Ascending aorta (tissue), 2 donors: ENCODE data around the gene PLEKHM1. TPM values are rescaled to one million over a fixed set of nuclear protein-coding genes. Genes with fewer than 3 reads are reported as not detected.

Source experiments
- DNase-seq, 2 donors: peaks; one replicate each; pipeline ENCODE4 v3.0.0-alpha.2; 2019; ENCODE audit warnings: low spot score in 2 of 2
- H3K27ac ChIP-seq, 2 donors: fragments of 200-600 bp; sonication (generic); one replicate each; pipeline ENCODE4 v1.5.1; 2016 to 2017; ENCODE audit warnings: mild to moderate bottlenecking in 1 of 2
- H3K27me3 ChIP-seq: fragments of 200-600 bp; sonication (generic); one replicate; pipeline ENCODE4 v1.5.1; 2017
- H3K36me3 ChIP-seq, 2 donors: fragments of 200-600 bp; sonication (generic); one replicate each; pipeline ENCODE4 v1.5.1; 2016
- H3K4me1 ChIP-seq, 2 donors: fragments of 200-600 bp; sonication (generic); one replicate each; pipeline ENCODE4 v1.5.1; 2016 to 2017; ENCODE audit warnings: mild to moderate bottlenecking in 1 of 2
- H3K4me3 ChIP-seq, 2 donors: fragments of 200-600 bp; sonication (generic); one replicate each; pipeline ENCODE4 v1.5.1; 2016 to 2017; ENCODE audit warnings: mild to moderate bottlenecking in 1 of 2
- H3K9me3 ChIP-seq, 2 donors: fragments of 200-600 bp; sonication (generic); one replicate each; pipeline ENCODE4 v1.5.1; 2016
- CTCF ChIP-seq, 3 experiments: fragments of 200-600 bp in 2 of 3; fragments of 450-650 bp in 1 of 3; sonication (generic) in 2 of 3; IDR thresholded peaks; one replicate each; pipeline ENCODE4 v1.5.1; 2016 to 2019; ENCODE audit warnings: antibody characterized with exemption in 3 of 3, mild to moderate bottlenecking in 1 of 3, moderate library complexity in 1 of 3
- intact Hi-C: fragments of 100-400 bp; cut with DNase I; formaldehyde crosslinking; loops from one replicate; pipeline ENCODE4 v1.15.1; 2023
- total RNA-seq: library from RNA; depleted of rRNA; stranded (reverse); fragments of >200 nt; gene quantifications from one replicate; pipeline ENCODE4 v1.1.0, GENCODE V29; 2016

PLEKHM1 gene
- total RNA-seq, 1 donor from 2014 or later: 30.2 TPM

DNA sequence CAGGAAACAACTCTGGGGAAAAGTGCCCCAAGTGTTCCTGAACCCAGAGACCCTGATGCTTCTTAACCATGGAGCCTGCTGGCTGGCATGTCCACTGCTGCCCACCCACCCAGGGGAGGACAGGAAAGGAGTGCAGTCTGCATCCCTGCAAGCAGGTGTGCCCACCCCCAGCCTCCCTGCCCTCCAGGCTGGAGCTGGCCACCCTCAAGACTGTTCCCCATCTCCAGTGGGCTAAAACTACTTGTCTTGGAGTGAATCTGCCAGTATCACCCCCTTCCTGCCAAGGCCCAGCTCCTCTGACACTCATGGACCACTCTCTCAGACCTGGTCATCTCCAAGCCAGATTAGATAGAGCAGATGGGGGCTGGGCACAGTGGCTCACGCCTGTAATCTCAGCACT lies 87.6 kb downstream of the PLEKHM1 start:
- intact Hi-C loops: no loop called here
- peaks cover 0 to 15% of the 10 kb centered on the region in 2 donors for H3K36me3 ChIP-seq

DNA sequence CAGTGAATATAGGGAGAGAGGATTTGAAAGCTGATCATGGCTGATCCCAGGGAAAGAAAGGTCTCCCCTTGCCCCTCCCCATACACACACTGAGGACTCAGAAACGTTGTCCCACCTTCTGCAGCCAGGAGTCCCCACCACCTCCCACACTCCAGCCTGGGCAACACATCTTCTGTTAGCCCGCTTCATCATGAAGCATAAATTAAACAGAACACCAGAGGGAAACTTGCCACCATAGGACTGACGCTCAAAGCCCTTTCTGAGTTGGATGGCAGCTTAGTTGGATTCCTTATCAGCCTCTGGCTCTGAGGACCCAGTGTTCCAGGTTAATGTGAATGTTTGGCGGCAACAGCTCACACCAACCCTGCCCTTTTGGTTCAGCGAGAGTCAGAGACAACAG lies 91.7 kb downstream of the PLEKHM1 start:
- H3K27me3 ChIP-seq: no peaks in the 10 kb centered on the region
- peaks cover 0 to 12% of the 10 kb centered on the region in 2 donors for H3K36me3 ChIP-seq
- no peak overlapping the region for H3K27ac ChIP-seq
- no peak for TF ChIP-seq CTCF (IDR thresholded peaks at IDR 0.05)
- intact Hi-C loops: no loop called here
- no peak for DNase-seq
- H3K4me1 ChIP-seq: no peaks in the 10 kb centered on the region
- H3K4me3 ChIP-seq: no peak overlapping the region
- H3K9me3 ChIP-seq: no peaks in the 10 kb centered on the region

More for the DNA sequence above, 87.6 kb downstream of the PLEKHM1 start:
- Histone ChIP-seq H3K27ac (no peak overlapping the region), H3K27me3 (no peaks in the 10 kb centered on the region), H3K4me1 (peaks cover 0 to 5% of the 10 kb centered on the region in 2 donors), H3K9me3 (no peaks in the 10 kb centered on the region), H3K4me3 (no peak overlapping the region)
- DNase-seq: no peak
- TF ChIP-seq CTCF (IDR thresholded peaks at IDR 0.05): no peak

DNA sequence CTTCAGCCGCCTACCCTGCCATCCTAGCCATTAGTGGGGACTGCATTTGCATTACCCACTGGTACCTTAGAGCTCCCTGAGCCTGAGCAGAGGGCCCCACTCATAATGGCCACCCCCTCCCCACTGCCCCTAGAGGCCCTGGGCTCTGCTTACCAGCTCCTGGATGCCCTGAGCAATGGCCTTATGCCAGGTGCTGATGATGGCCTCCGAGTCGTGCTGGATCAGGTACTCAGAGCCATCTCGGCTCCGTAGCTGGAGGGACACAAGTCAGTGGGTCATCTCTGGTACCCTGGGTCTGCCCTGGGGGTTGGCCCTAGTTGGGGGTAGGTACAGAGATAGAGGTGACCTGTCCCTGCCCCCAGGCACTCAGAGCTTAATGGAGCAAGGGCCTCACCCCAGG lies 92.7 kb downstream of the PLEKHM1 start:
- TF ChIP-seq CTCF (IDR thresholded peaks at IDR 0.05): no peak
- Histone ChIP-seq H3K27ac (no peak overlapping the region), H3K27me3 (no peaks in the 10 kb centered on the region), H3K9me3 (no peaks in the 10 kb centered on the region), H3K4me1 (no peaks in the 10 kb centered on the region), H3K36me3 (peaks cover 0 to 5% of the 10 kb centered on the region in 2 donors), H3K4me3 (no peak overlapping the region)
- DNase-seq: no peak
- intact Hi-C loops: no loop called here

DNA sequence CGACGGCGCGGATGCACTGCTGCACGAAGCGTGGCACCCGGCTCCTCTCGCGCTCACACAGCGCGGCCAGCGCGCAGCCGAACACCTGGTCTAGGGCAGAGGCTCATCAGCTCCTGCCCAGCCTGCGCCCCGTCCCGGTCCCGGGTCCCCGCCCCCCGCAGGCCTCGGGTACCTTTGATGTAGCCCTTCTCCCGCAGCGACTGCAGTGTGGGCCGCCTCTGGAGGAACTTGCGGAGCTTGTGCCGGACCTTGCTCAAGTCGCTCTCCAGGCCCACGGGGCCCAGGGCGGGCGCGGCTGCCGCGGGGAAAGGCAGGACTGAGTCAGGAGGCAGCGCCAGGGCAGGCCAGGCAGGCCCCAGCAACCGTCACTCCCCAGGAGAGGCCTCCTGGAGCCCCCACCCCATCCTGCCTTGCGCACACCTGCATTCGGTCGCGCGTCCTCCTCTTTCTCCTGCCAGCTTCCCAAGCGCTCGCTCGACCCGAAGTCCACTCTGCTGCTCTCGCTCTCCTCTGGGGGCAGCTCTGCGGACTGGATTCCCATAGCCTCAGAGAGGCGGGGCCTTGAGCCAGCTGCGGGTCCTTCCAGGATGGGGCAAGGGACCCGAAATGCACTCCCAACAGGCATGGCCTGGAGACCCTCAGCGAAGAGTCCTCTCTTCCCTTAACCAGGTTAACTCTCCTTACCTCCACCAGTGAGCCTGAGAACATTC lies 93.9 kb downstream of the PLEKHM1 start:
- Histone ChIP-seq H3K4me3 (no peak overlapping the region), H3K27me3 (no peaks in the 10 kb centered on the region), H3K36me3 (peaks cover 0 to 2% of the 10 kb centered on the region in 2 donors), H3K9me3 (no peaks in the 10 kb centered on the region), H3K27ac (no peak overlapping the region), H3K4me1 (no peaks in the 10 kb centered on the region)
- no peak for TF ChIP-seq CTCF (IDR thresholded peaks at IDR 0.05)
- no peak for DNase-seq
- intact Hi-C loops: no loop called here

DNA sequence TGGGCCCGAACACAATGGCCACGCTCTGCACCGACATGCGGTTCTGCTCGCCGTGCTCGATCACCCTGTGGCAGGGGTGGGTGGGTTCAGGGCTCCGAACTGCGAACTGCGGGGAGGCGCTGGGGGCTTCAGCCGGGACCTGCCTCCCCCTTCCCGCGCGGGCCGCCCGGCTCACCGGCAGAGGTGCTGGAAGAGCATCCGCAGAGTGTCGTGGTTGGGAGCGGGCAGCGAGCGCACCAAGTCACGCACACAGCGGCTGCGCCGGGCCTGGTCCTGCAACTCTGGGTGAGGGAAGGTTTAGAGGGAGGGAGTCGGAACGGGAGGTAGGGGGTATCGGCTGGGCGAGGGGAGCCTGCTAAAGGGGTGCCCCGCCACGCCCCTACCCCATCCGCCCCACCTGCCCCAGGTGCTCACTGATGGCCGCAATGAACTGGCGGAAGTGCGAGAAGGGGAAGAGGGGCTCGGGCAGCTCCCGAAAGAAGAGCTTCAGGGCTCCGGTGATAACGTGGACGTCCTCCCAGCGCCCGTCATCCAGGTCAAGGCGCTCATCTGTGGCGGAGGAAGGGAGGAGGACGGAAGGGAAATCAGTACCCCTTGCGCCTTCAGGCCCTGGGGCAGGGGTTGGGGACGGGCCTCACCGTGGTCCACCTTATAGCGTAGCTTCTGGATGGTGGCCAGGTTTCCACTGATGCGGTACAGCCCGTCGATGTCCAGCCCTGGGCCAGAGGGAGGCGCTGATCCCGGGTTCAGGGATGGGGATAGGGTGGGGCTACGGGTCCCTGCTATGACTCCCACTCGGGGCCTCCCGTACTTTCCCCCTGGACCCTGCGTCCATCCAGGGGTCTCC lies 94.7 kb downstream of the PLEKHM1 start:
- H3K27ac ChIP-seq: no peak overlapping the region
- no peak for TF ChIP-seq CTCF (IDR thresholded peaks at IDR 0.05)
- peak overlapping the region; percentile 18 to 59 for H3K4me3 ChIP-seq
- no peaks in the 10 kb centered on the region for H3K9me3 ChIP-seq
- no peaks in the 10 kb centered on the region for H3K4me1 ChIP-seq
- no peak for DNase-seq
- no peaks in the 10 kb centered on the region for H3K27me3 ChIP-seq
- intact Hi-C loops: no loop called here
- peaks cover 0 to 2% of the 10 kb centered on the region in 2 donors for H3K36me3 ChIP-seq
